H9 (cell line): ENCODE data around the gene RUVBL1. TPM values are rescaled to one million over a fixed set of nuclear protein-coding genes. Genes with fewer than 3 reads are reported as not detected.

ENCODE experiments used
- DNase-seq: peaks from one replicate; pipeline ENCODE4 v3.0.0-alpha.2; 2017
- H2AFZ ChIP-seq: one replicate; pipeline ENCODE4 v1.6.1; 2013; ENCODE audit warnings: mild to moderate bottlenecking, low read length, control low read depth, moderate library complexity
- H2AK5ac ChIP-seq: 2 replicates; pipeline ENCODE4 v1.6.1; 2013; ENCODE audit warnings: low read length, control low read depth, mixed read lengths; ENCODE audit not compliant: insufficient read length
- H2BK120ac ChIP-seq: one replicate; pipeline ENCODE4 v1.6.1; 2013; ENCODE audit warnings: low read depth, mild to moderate bottlenecking, low read length, control low read depth, inconsistent platforms; ENCODE audit not compliant: poor library complexity, severe bottlenecking
- H2BK12ac ChIP-seq: 2 replicates; pipeline ENCODE4 v1.6.1; 2013; ENCODE audit warnings: low read length, control low read depth, mixed read lengths, low read depth; ENCODE audit not compliant: insufficient read length
- H2BK15ac ChIP-seq: 2 replicates; pipeline ENCODE4 v1.6.1; 2013; ENCODE audit warnings: low read depth, low read length, control low read depth
- H2BK20ac ChIP-seq: one replicate; pipeline ENCODE4 v1.6.1; 2013; ENCODE audit warnings: low read depth, mild to moderate bottlenecking, low read length, control low read depth, inconsistent platforms; ENCODE audit not compliant: poor library complexity, severe bottlenecking
- H2BK5ac ChIP-seq: 2 replicates; pipeline ENCODE4 v1.6.1; 2013; ENCODE audit warnings: low read length, control low read depth, mixed read lengths; ENCODE audit not compliant: insufficient read length
- H3K14ac ChIP-seq: 2 replicates; pipeline ENCODE4 v1.6.1; 2013; ENCODE audit warnings: low read length, control low read depth; ENCODE audit not compliant: insufficient read depth
- H3K18ac ChIP-seq: 2 replicates; pipeline ENCODE4 v1.6.1; 2013; ENCODE audit warnings: low read depth, mild to moderate bottlenecking, mixed read lengths, low read length, control low read depth; ENCODE audit not compliant: insufficient read length
- H3K23ac ChIP-seq: 2 replicates; pipeline ENCODE4 v1.6.1; 2013; ENCODE audit warnings: low read length, control low read depth, mixed read lengths, low read depth; ENCODE audit not compliant: insufficient read length
- H3K23me2 ChIP-seq: 2 replicates; pipeline ENCODE4 v1.6.1; 2013; ENCODE audit warnings: low read depth, mild to moderate bottlenecking, mixed read lengths, low read length, control low read depth; ENCODE audit not compliant: insufficient read length, poor library complexity, severe bottlenecking
- H3K27ac ChIP-seq: 2 replicates; pipeline ENCODE4 v1.5.1; 2013; ENCODE audit warnings: low read length, control low read depth, mixed read lengths, low read depth; ENCODE audit not compliant: insufficient read length
- H3K27me3 ChIP-seq: 2 replicates; pipeline ENCODE4 v1.6.1; 2013; ENCODE audit warnings: low read length, control low read depth, inconsistent platforms; ENCODE audit not compliant: insufficient read depth
- H3K4ac ChIP-seq: 2 replicates; pipeline ENCODE4 v1.6.1; 2013; ENCODE audit warnings: low read depth, mild to moderate bottlenecking, control low read depth, inconsistent platforms, low read length, moderate library complexity
- H3K4me1 ChIP-seq: 2 replicates; pipeline ENCODE4 v1.6.1; 2013; ENCODE audit warnings: low read length, control low read depth, inconsistent platforms; ENCODE audit not compliant: insufficient read depth
- H3K4me2 ChIP-seq: 2 replicates; pipeline ENCODE4 v1.6.1; 2013; ENCODE audit warnings: low read length, control low read depth, mixed read lengths; ENCODE audit not compliant: insufficient read length, insufficient read depth
- H3K56ac ChIP-seq: 2 replicates; pipeline ENCODE4 v1.6.1; 2013; ENCODE audit warnings: low read depth, mild to moderate bottlenecking, mixed read lengths, low read length, control low read depth; ENCODE audit not compliant: insufficient read length
- H3K79me1 ChIP-seq: 2 replicates; pipeline ENCODE4 v1.6.1; 2013; ENCODE audit warnings: low read depth, mild to moderate bottlenecking, moderate library complexity, low read length, control low read depth, inconsistent platforms; ENCODE audit not compliant: insufficient read depth, poor library complexity, severe bottlenecking
- H3K79me2 ChIP-seq: 2 replicates; pipeline ENCODE4 v1.6.1; 2013; ENCODE audit warnings: low read length, control low read depth, inconsistent platforms; ENCODE audit not compliant: insufficient read depth
- H3K9ac ChIP-seq: 2 replicates; pipeline ENCODE4 v1.6.1; 2013; ENCODE audit warnings: low read length, control low read depth, mixed read lengths; ENCODE audit not compliant: insufficient read length; ENCODE audit errors: extremely low read depth
- H3K9me3 ChIP-seq: one replicate; pipeline ENCODE4 v1.6.1; 2013; ENCODE audit warnings: low read depth, low read length, inconsistent platforms; ENCODE audit not compliant: control insufficient read depth
- H3T11ph ChIP-seq: one replicate; pipeline ENCODE4 v1.6.1; 2013; ENCODE audit warnings: mild to moderate bottlenecking, low read length, control low read depth, inconsistent platforms
- H4K20me1 ChIP-seq: one replicate; pipeline ENCODE4 v1.6.1; 2013; ENCODE audit not compliant: control insufficient read depth, insufficient read length, insufficient read depth
- H4K5ac ChIP-seq: 2 replicates; pipeline ENCODE4 v1.6.1; 2013; ENCODE audit warnings: low read depth, mild to moderate bottlenecking, mixed read lengths, low read length, control low read depth; ENCODE audit not compliant: insufficient read length
- H4K8ac ChIP-seq: replicated peaks from 2 replicates; pipeline ENCODE4 v1.6.1; 2013; ENCODE audit warnings: low read length, control low read depth, mixed read lengths, low read depth; ENCODE audit not compliant: insufficient read length
- H4K91ac ChIP-seq: 2 replicates; pipeline ENCODE4 v1.6.1; 2013; ENCODE audit warnings: low read depth, mild to moderate bottlenecking, moderate library complexity, mixed read lengths, low read length, control low read depth; ENCODE audit not compliant: insufficient read length
- H3K27ac Mint-ChIP-seq, 3 experiments: 2 replicates in 2 of 3; 3 replicates in 1 of 3; pipeline ENCODE4 v1.8.0; 2020 to 2021; ENCODE audit warnings: mixed read lengths in 3 of 3, mild to moderate bottlenecking in 1 of 3, moderate library complexity in 1 of 3
- H3K27me3 Mint-ChIP-seq: 2 replicates; pipeline ENCODE4 v1.8.0; 2021; ENCODE audit warnings: low read depth, mild to moderate bottlenecking, moderate library complexity, mixed read lengths
- H3K36me3 Mint-ChIP-seq, 3 experiments: 2 replicates in 2 of 3; 3 replicates in 1 of 3; pipeline ENCODE4 v1.8.0; 2020 to 2021; ENCODE audit warnings: low read depth in 3 of 3, mixed read lengths in 3 of 3; ENCODE audit not compliant: insufficient read depth in 1 of 3
- H3K4me1 Mint-ChIP-seq, 2 experiments: 2 replicates each; pipeline ENCODE4 v1.8.0; 2020; ENCODE audit warnings: mixed read lengths in 2 of 2
- H3K4me3 Mint-ChIP-seq, 2 experiments: 2 replicates in 1 of 2; 3 replicates in 1 of 2; pipeline ENCODE4 v1.8.0; 2020 to 2021; ENCODE audit warnings: mild to moderate bottlenecking in 2 of 2, mixed read lengths in 2 of 2, moderate library complexity in 1 of 2
- H3K9me3 Mint-ChIP-seq, 2 experiments: 2 replicates in 1 of 2; 3 replicates in 1 of 2; pipeline ENCODE4 v1.8.0; 2020; ENCODE audit warnings: mild to moderate bottlenecking in 2 of 2, mixed read lengths in 2 of 2, moderate library complexity in 1 of 2
- CTCF ChIP-seq: fragments of 200-600 bp; sonication (generic); conservative IDR thresholded peaks from 3 replicates; pipeline ENCODE4 v1.8.0; 2021; ENCODE audit warnings: antibody characterized with exemption, mild to moderate bottlenecking
- WGBS: extraction: QIAGEN DNeasy Blood & Tissue Kit; methylation state at CpG from one replicate; pipeline ENCODE4 v1.1.7; 2013; ENCODE audit warnings: missing lambda C conversion rate, low lambda C conversion rate, mixed read lengths; ENCODE audit not compliant: insufficient read length; ENCODE audit errors: extremely low coverage; 5-methylcytosine and 5-hydroxymethylcytosine counted together
- total RNA-seq: library from RNA; stranded (reverse); gene quantifications from 2 replicates; pipeline ENCODE4 v1.2.1, GENCODE V29; 2021

RUVBL1 gene
- total RNA-seq, 1 experiment from 2014 or later = 99.6 TPM

- Histone ChIP-seq H3K9me3 (no peaks in the 10 kb centered on the region), H3K4ac (no peak overlapping the region), H3K14ac (no peak overlapping the region), H4K91ac (no peak overlapping the region), H2AFZ (no peak overlapping the region), H3K27ac (no peak overlapping the region), H3K79me2 (no peaks in the 10 kb centered on the region), H2BK12ac (no peak overlapping the region), H4K20me1 (peaks cover 4% of the 10 kb centered on the region), H3K56ac (no peak overlapping the region), H2BK5ac (no peak overlapping the region), H3T11ph (no peak overlapping the region), H3K23ac (no peak overlapping the region), H3K79me1 (no peaks in the 10 kb centered on the region), H4K8ac (no peak overlapping the region), H3K4me1 (no peaks in the 10 kb centered on the region), H2BK15ac (no peak overlapping the region), H3K9ac (no peak overlapping the region), H3K18ac (no peak overlapping the region), H3K23me2 (no peaks in the 10 kb centered on the region), H3K4me2 (no peak overlapping the region), H2BK20ac (no peak overlapping the region), H2AK5ac (no peak overlapping the region), H2BK120ac (no peak overlapping the region), H4K5ac (no peak overlapping the region), H3K27me3 (no peaks in the 10 kb centered on the region)
- TF ChIP-seq CTCF = no peak
- Mint-ChIP-seq H3K4me1 (no peaks in the 10 kb centered on the region), H3K27me3 (peaks cover 38% of the 10 kb centered on the region), H3K9me3 (no peaks in the 10 kb centered on the region), H3K4me3 (no peak overlapping the region), H3K36me3 (no peaks in the 10 kb centered on the region; a peak in 1 of 7 replicates), H3K27ac (no peak overlapping the region)
- no CpG with 5 or more reads among the region's 4 CpGs for WGBS
- DNase-seq = no peak
Observed at GRCh38 chr3:128143496-128143895, 19.9 kb upstream of the RUVBL1 start.
